ENCODE results near the gene CDH26. TPM values are rescaled to one million over a fixed set of nuclear protein-coding genes. Genes with fewer than 3 reads are reported as not detected.
A peak's percentile ranks its signal among the peaks of the same experiment; 100 is the strongest.

The CDH26 gene
- total RNA-seq, 1 donor from 2014 or later: not detected

- DNase-seq (ENCODE audit: low read depth): peak; percentile 55
- H3K4me3 ChIP-seq (ENCODE audit: low read depth, low read length): peak within 1 kb of the TSS; percentile 68
- TF ChIP-seq CTCF (conservative IDR thresholded peaks at IDR 0.05; ENCODE audit: low read depth, low read length): no peak
Measured at GRCh38 chr20:59940129-59940955, 17.9 kb upstream of the CDH26 start, which contains the start of the genes FAM217B and PPP1R3D. FAM217B (plus strand) TSS chr20:59940389; CDS start chr20:59943944, 3,555 bp downstream. PPP1R3D (minus strand) TSS chr20:59940305; CDS start chr20:59939931, 374 bp downstream.

- peak overlapping the region; percentile 68 for H3K4me3 ChIP-seq (ENCODE audit: low read depth, low read length)
- no peak for TF ChIP-seq CTCF (conservative IDR thresholded peaks at IDR 0.05; ENCODE audit: low read depth, low read length)
- no peak for DNase-seq (ENCODE audit: low read depth)
Measured at GRCh38 chr20:59940956-59941294, 17.3 kb upstream of the CDH26 start.

DNA sequence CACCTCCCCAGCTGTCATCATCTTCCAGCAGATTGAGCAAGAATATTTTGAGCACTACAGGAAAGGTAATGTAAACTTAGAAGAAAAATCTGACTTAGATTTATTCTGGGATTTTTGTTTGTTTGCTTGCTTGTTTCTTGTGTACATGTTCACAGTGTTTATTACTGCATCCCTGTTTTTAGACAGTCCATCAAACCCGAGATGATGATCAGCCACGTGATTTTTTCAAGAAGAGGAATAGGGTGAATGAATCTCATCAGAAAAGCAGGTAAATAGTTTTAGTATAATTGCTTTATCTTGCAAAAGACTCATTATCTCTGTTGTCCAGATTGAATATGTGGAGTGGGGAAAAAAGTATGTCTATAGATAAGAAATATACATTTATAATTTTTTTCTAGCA, 16.0 kb upstream of the CDH26 start:
- H3K4me3 ChIP-seq (ENCODE audit: low read depth, low read length): no peak overlapping the region
- no peak for TF ChIP-seq CTCF (conservative IDR thresholded peaks at IDR 0.05; ENCODE audit: low read depth, low read length)
- no peak for DNase-seq (ENCODE audit: low read depth)

DNA sequence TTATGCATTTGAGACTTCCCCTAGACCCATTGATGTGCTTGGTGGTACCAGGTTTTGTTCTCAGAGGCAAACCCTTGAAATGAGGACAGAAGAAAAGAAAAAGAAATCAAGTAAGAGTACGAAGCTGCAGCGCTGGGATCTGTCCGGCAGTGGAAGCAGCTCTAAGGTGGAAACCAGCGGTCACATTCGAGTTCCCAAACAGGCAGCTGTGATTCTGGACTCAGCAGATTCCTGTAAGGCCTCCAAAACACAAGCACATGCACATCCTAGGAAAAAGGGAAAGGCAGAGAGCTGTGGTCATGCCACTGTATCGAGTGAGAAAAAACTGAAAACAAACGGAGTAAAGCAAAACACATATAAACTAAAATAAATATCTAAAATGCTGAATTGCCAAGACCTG, 13.5 kb upstream of the CDH26 start:
- no peak for TF ChIP-seq CTCF (conservative IDR thresholded peaks at IDR 0.05; ENCODE audit: low read depth, low read length)
- no peak for DNase-seq (ENCODE audit: low read depth)
- no peak overlapping the region for H3K4me3 ChIP-seq (ENCODE audit: low read depth, low read length)

DNA sequence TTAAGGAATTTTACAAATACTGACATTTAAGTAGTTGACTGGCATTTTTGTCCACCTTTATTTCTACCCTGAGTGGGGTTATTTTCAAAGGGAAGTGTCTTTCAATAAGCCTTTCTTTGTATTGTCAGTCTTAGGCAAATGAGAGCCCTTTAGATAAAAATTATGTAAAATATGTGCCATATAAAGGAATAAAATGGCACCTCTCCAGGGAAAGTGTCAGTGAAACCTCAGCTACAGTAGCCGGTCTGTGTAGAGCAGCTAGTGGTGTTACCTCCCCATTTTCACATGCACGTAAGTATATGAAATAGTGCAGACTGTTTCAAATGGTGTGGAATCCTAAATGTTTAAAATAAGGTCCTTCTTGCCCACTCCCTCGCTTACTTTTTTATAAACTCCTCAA, 13.0 kb upstream of the CDH26 start:
- no peak overlapping the region for H3K4me3 ChIP-seq (ENCODE audit: low read depth, low read length)
- no peak for TF ChIP-seq CTCF (conservative IDR thresholded peaks at IDR 0.05; ENCODE audit: low read depth, low read length)
- DNase-seq (ENCODE audit: low read depth): no peak

DNA sequence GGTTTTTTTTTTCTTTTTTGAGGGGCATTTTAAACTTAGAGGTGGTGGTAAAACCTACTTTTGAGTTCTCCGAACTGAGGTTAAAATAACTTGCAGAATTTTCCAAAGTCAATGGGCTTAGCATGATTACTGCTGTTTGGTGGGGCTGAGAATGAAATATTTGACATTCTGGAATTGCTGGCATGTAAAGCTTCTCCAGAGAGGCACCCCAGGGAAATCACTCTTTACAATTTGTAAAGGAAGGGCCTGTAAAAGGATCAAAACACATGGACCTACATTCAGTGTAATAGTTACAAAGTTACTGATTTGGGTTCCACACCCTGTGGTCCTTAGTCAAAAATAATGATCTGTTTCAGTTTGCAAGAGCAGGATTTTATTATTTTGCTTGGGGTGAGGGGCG, 12.5 kb upstream of the CDH26 start:
- DNase-seq (ENCODE audit: low read depth): no peak
- H3K4me3 ChIP-seq (ENCODE audit: low read depth, low read length): no peak overlapping the region
- TF ChIP-seq CTCF (conservative IDR thresholded peaks at IDR 0.05; ENCODE audit: low read depth, low read length): no peak

DNA sequence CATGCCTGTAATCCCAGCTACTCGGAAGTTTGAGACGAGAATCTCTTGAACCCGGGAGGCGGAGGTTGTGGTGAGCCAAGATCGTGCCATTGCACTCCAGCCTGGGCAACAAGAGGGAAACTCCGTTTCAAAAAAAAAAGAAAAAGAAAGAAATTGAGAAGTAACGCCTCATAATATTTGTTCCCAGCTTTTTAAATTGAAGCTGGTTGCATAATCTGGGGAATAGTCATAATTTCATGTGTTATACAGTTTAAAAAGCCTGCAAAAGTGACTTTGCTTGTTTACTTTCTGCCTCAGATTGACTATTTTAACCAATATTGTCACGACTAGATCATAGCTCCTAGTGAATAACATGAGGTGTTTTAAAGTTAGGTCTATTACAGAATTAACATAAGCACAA, 10.8 kb upstream of the CDH26 start:
- no peak for DNase-seq (ENCODE audit: low read depth)
- no peak for TF ChIP-seq CTCF (conservative IDR thresholded peaks at IDR 0.05; ENCODE audit: low read depth, low read length)

More for the DNA sequence above, 10.8 kb upstream of the CDH26 start:
- no peak overlapping the region for H3K4me3 ChIP-seq (ENCODE audit: low read depth, low read length)
